ENCODE results near the gene ZNF816. TPM values are rescaled to one million over a fixed set of nuclear protein-coding genes. Genes with fewer than 3 reads are reported as not detected.

The ZNF816 gene
- total RNA-seq, 2 donors from 2014 or later = 10.8 to 21.4 TPM

DNA sequence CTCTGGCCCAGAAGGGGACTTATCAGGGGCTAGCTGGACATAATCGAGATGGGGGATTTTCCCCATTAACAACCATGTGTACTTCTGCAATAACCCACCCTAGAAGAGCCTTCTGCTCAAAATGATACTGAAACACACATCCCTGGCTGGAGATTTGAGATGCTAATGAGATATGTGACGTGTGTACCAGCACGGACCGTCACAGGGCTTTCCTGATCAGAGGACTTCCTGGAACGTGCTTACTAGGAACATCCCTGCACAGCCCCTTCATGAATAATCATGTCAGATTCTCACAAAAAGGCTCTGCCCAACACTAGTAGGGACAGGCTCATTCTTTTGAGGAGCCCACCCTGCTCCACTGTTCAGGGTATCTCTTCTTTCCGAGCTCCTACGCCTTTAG lies 44.5 kb upstream of the ZNF816 start:
- no peaks in the 10 kb centered on the region for H3K27me3 ChIP-seq
- intact Hi-C loops (cut with DNase I) = no loop called here
- no peaks in the 10 kb centered on the region for H3K36me3 ChIP-seq
- H3K9ac ChIP-seq (ENCODE audit: low read depth in 2 of 2, low read length in 2 of 2) = no peak overlapping the region
- H3K4me1 ChIP-seq = no peaks in the 10 kb centered on the region
- no peaks in the 10 kb centered on the region for H3K9me3 ChIP-seq
- TF ChIP-seq, protein P1, sequence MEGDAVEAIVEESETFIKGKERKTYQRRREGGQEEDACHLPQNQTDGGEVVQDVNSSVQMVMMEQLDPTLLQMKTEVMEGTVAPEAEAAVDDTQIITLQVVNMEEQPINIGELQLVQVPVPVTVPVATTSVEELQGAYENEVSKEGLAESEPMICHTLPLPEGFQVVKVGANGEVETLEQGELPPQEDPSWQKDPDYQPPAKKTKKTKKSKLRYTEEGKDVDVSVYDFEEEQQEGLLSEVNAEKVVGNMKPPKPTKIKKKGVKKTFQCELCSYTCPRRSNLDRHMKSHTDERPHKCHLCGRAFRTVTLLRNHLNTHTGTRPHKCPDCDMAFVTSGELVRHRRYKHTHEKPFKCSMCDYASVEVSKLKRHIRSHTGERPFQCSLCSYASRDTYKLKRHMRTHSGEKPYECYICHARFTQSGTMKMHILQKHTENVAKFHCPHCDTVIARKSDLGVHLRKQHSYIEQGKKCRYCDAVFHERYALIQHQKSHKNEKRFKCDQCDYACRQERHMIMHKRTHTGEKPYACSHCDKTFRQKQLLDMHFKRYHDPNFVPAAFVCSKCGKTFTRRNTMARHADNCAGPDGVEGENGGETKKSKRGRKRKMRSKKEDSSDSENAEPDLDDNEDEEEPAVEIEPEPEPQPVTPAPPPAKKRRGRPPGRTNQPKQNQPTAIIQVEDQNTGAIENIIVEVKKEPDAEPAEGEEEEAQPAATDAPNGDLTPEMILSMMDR (IDR thresholded peaks at IDR 0.05) = no peak
- no peak overlapping the region for H3K4me3 ChIP-seq
- no peak for DNase-seq
- H3K27ac ChIP-seq = no peak overlapping the region

DNA sequence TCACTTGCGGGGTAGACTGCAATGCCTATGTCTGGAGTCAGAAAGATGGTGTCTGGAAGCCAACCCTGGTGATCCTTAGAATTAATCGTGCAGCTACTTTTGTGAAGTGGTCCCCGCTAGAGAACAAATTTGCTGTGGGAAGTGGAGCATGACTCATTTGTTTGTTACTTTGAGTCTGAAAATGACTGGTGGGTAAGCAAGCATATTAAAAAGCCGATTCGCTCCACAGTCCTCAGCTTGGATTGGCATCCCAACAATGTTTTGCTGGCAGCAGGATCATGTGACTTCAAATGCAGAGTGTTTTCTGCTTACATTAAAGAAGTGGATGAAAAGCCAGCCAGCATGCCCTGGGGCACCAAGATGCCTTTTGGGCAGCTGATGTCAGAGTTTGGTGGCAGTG lies 41.6 kb upstream of the ZNF816 start:
- no peak for DNase-seq
- Histone ChIP-seq H3K27ac (no peak overlapping the region), H3K4me3 (no peak overlapping the region), H3K36me3 (no peaks in the 10 kb centered on the region), H3K4me1 (no peaks in the 10 kb centered on the region), H3K9ac (ENCODE audit: low read depth in 2 of 2, low read length in 2 of 2) (no peak overlapping the region), H3K27me3 (no peaks in the 10 kb centered on the region), H3K9me3 (no peaks in the 10 kb centered on the region)
- intact Hi-C loops (cut with DNase I) = no loop called here
- TF ChIP-seq, protein P1 (IDR thresholded peaks at IDR 0.05) = no peak

DNA sequence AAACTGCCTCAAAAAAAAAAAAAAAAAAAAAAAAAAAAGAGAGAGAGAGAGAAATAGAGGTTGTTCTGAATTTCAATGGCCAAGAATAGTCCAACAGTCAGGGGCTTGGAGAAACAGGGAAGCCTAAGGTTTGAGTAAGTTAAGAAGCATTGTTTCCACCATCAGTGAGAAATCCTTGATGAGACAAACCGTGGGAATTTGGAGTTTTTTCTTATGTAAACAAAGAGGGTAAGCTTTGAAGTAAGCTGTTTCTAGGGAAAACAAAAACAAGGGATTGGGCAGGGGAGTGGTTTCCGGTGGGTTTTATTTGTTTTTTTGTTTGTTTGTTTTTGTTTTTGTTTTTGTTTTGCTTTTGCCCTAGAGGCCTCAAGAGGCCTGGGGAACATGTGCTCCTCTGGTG lies 39.8 kb upstream of the ZNF816 start:
- Histone ChIP-seq H3K4me3 (no peak overlapping the region), H3K27me3 (no peaks in the 10 kb centered on the region), H3K4me1 (no peaks in the 10 kb centered on the region), H3K36me3 (no peaks in the 10 kb centered on the region), H3K9ac (ENCODE audit: low read depth in 2 of 2, low read length in 2 of 2) (no peak overlapping the region), H3K27ac (no peak overlapping the region), H3K9me3 (no peaks in the 10 kb centered on the region)
- TF ChIP-seq, protein P1 (IDR thresholded peaks at IDR 0.05) = no peak
- intact Hi-C loops (cut with DNase I) = no loop called here
- no peak for DNase-seq

DNA sequence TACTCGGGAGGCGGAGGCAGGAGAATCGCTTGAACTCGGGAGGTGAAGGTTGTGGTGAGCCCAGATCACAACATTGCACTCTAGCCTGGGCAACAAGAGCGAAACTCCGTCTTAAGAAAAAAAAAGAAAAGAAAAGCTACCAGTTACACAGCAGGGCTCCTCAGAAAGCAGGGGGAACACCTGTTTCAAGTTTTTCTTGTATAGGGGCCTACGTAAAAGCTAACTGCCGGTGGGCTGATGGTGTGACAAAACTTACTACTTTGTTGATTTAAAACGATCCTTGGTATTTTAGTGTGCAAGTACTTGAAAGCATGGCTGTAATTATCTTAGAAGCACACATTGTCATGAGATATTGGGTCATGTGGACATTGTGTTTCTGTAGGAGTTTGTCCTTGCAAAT lies 35.3 kb upstream of the ZNF816 start:
- H3K4me3 ChIP-seq = no peak overlapping the region
- no peak overlapping the region for H3K27ac ChIP-seq
- no peaks in the 10 kb centered on the region for H3K36me3 ChIP-seq
- no peaks in the 10 kb centered on the region for H3K27me3 ChIP-seq
- H3K9ac ChIP-seq (ENCODE audit: low read depth in 2 of 2, low read length in 2 of 2) = no peak overlapping the region
- no peaks in the 10 kb centered on the region for H3K9me3 ChIP-seq
- intact Hi-C loops (cut with DNase I) = no loop called here
- DNase-seq = no peak
- H3K4me1 ChIP-seq = no peaks in the 10 kb centered on the region
- TF ChIP-seq, protein P1 (IDR thresholded peaks at IDR 0.05) = no peak

DNA sequence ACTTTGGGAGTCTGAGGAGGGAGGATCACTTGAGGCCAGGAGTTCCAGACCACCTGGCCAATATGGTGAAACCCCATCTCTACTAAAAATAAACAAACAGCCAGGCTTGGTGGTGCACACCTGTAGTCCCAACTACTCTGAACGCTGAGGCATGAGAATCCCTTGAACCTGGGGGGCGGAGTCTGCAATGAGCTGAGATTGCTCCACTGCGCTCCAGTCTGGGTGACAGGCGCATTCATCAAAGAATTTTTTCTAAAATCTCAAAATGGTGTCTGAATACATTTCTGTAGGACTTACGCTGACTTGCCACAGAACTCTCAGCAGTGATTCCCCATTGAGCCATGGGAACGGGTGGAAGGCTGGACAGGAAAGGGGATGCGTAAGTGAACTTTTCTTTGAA lies 33.0 kb upstream of the ZNF816 start:
- no peak overlapping the region for H3K27ac ChIP-seq
- intact Hi-C loops (cut with DNase I) = no loop called here
- H3K9ac ChIP-seq (ENCODE audit: low read depth in 2 of 2, low read length in 2 of 2) = no peak overlapping the region
- TF ChIP-seq, protein P1 (IDR thresholded peaks at IDR 0.05) = no peak
- no peaks in the 10 kb centered on the region for H3K27me3 ChIP-seq
- DNase-seq = no peak
- H3K9me3 ChIP-seq = no peaks in the 10 kb centered on the region
- H3K4me3 ChIP-seq = no peak overlapping the region
- H3K36me3 ChIP-seq = no peaks in the 10 kb centered on the region
- H3K4me1 ChIP-seq = no peaks in the 10 kb centered on the region
